NCI-H226 (cell line): ENCODE data around the gene CACNA1B.

Experiments
- DNase-seq: peaks from one replicate; pipeline ENCODE4 v3.0.0-alpha.2; 2015

Gene CACNA1B

GRCh38 chr9:137924761-137925369 lies 47.3 kb downstream of the CACNA1B start:
- DNase-seq, result no peak

- no peak for DNase-seq
Observed at GRCh38 chr9:137943655-137944054, 66.1 kb downstream of the CACNA1B start.

GRCh38 chr9:137945581-137945980 lies 68.0 kb downstream of the CACNA1B start:
- no peak for DNase-seq

GRCh38 chr9:137946993-137947392 lies 69.4 kb downstream of the CACNA1B start:
- no peak for DNase-seq

GRCh38 chr9:137948642-137949041 lies 71.1 kb downstream of the CACNA1B start:
- DNase-seq, result no peak

GRCh38 chr9:137949260-137949659 lies 71.7 kb downstream of the CACNA1B start:
- no peak for DNase-seq

GRCh38 chr9:137951107-137951506 lies 73.5 kb downstream of the CACNA1B start:
- no peak for DNase-seq

- DNase-seq, result no peak
Observed at GRCh38 chr9:137951597-137952490, 74.3 kb downstream of the CACNA1B start.

GRCh38 chr9:137952976-137953666 lies 75.5 kb downstream of the CACNA1B start:
- no peak for DNase-seq

GRCh38 chr9:137953683-137954438 lies 76.3 kb downstream of the CACNA1B start:
- DNase-seq, result no peak

GRCh38 chr9:137955224-137955570 lies 77.6 kb downstream of the CACNA1B start:
- no peak for DNase-seq

- DNase-seq, result no peak
Observed at GRCh38 chr9:137955586-137955985, 78.0 kb downstream of the CACNA1B start.

GRCh38 chr9:137956039-137956438 lies 78.5 kb downstream of the CACNA1B start:
- no peak for DNase-seq

- DNase-seq, result no peak
Observed at GRCh38 chr9:137956688-137957385, 79.3 kb downstream of the CACNA1B start.

GRCh38 chr9:137959641-137960411 lies 82.2 kb downstream of the CACNA1B start:
- no peak for DNase-seq

- no peak for DNase-seq
Observed at GRCh38 chr9:137960496-137960895, 82.9 kb downstream of the CACNA1B start.

- DNase-seq, result no peak
Observed at GRCh38 chr9:137963525-137963924, 85.9 kb downstream of the CACNA1B start.

GRCh38 chr9:137965177-137965795 lies 87.7 kb downstream of the CACNA1B start:
- DNase-seq, result no peak

- no peak for DNase-seq
Observed at GRCh38 chr9:137967280-137967953, 89.8 kb downstream of the CACNA1B start.

GRCh38 chr9:137968235-137968634 lies 90.7 kb downstream of the CACNA1B start:
- DNase-seq, result no peak

GRCh38 chr9:137969008-137969407 lies 91.4 kb downstream of the CACNA1B start:
- DNase-seq, result no peak
